ENCODE measurements around the gene TMEM209.

DNA sequence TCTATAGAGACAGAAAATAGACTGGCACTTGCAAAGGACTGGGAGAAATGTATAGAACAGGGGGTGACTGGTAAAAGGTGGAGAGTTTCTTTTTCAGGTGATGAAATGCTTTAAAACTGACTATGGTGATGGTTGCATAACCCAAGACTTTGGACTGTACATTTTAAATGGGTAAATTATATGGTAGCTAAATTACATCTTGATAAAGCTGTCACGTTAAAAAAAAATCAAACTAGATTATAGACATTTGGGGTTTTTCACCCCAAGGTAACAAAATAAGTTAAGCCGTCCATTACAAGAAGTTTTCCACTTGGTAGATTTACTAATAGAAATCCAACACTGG lies 24.0 kb downstream of the TMEM209 start:
- TF ChIP-seq POLR2A (IDR thresholded peaks at IDR 0.05), result no peak
- TF ChIP-seq, protein P1, sequence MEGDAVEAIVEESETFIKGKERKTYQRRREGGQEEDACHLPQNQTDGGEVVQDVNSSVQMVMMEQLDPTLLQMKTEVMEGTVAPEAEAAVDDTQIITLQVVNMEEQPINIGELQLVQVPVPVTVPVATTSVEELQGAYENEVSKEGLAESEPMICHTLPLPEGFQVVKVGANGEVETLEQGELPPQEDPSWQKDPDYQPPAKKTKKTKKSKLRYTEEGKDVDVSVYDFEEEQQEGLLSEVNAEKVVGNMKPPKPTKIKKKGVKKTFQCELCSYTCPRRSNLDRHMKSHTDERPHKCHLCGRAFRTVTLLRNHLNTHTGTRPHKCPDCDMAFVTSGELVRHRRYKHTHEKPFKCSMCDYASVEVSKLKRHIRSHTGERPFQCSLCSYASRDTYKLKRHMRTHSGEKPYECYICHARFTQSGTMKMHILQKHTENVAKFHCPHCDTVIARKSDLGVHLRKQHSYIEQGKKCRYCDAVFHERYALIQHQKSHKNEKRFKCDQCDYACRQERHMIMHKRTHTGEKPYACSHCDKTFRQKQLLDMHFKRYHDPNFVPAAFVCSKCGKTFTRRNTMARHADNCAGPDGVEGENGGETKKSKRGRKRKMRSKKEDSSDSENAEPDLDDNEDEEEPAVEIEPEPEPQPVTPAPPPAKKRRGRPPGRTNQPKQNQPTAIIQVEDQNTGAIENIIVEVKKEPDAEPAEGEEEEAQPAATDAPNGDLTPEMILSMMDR (IDR thresholded peaks at IDR 0.05), result no peak

Data from vagina (tissue), 2 donors.